Common myeloid progenitor, CD34-positive (primary cell): ENCODE data around the gene TMEM167B.

Source experiments
- CTCF ChIA-PET: fragments of 350-600 bp; sonication (Branson Sonifier 250); formaldehyde crosslinking; loops from one replicate; lab custom pipeline; 2021; ENCODE audit warnings: antibody characterized with exemption; lab: Charles Lee
- POLR2A ChIA-PET: fragments of 350-600 bp; sonication (Branson Sonifier 250); formaldehyde crosslinking; loops from one replicate; lab custom pipeline; 2021; ENCODE audit warnings: antibody characterized with exemption; lab: Charles Lee
- DNase-seq, 3 donors: peaks; one replicate each; pipeline versions ENCODE4 v3.0.0 to v3.0.0-alpha.2; 2013
- H3K27ac ChIP-seq, 2 experiments: 1 replicate in 1 of 2; 2 replicates in 1 of 2; pipeline ENCODE4 v1.7.0; 2013; ENCODE audit warnings: inconsistent platforms in 2 of 2, low read length in 2 of 2, mild to moderate bottlenecking in 2 of 2, low read depth in 1 of 2, moderate library complexity in 1 of 2; ENCODE audit not compliant: severe bottlenecking in 2 of 2, insufficient read depth in 1 of 2, poor library complexity in 1 of 2
- H3K27me3 ChIP-seq, 5 experiments: replicated peaks in 2 of 5; 1 replicate in 3 of 5; 2 replicates in 2 of 5; pipeline versions ENCODE4 v1.6.1 to v1.7.0; 2013; ENCODE audit warnings: low read length in 4 of 5, mild to moderate bottlenecking in 2 of 5, moderate library complexity in 2 of 5, inconsistent platforms in 1 of 5; ENCODE audit not compliant: insufficient read depth in 5 of 5, control insufficient read depth in 4 of 5
- H3K36me3 ChIP-seq, 4 experiments: 1 replicate in 2 of 4; 2 replicates in 2 of 4; pipeline versions ENCODE4 v1.6.1 to v1.7.0; 2013; ENCODE audit warnings: low read length in 3 of 4, control low read depth in 1 of 4, mild to moderate bottlenecking in 1 of 4; ENCODE audit not compliant: control insufficient read depth in 4 of 4, insufficient read depth in 4 of 4
- H3K4me1 ChIP-seq, 4 experiments: 1 replicate in 3 of 4; 2 replicates in 1 of 4; pipeline versions ENCODE4 v1.6.1 to v1.7.1; 2013; ENCODE audit warnings: low read length in 3 of 4, mild to moderate bottlenecking in 3 of 4, control low read depth in 1 of 4, inconsistent platforms in 1 of 4, moderate library complexity in 1 of 4; ENCODE audit not compliant: control insufficient read depth in 4 of 4, insufficient read depth in 4 of 4; ENCODE audit errors: control extremely low read depth in 1 of 4
- H3K4me3 ChIP-seq, 7 experiments: 1 replicate in 4 of 7; 2 replicates in 3 of 7; pipeline versions ENCODE4 v1.5.1 to v1.7.0; 2013; ENCODE audit warnings: mild to moderate bottlenecking in 7 of 7, low read length in 6 of 7, moderate library complexity in 6 of 7, inconsistent platforms in 2 of 7, low read depth in 2 of 7, control low read depth in 1 of 7; ENCODE audit not compliant: insufficient read depth in 4 of 7, control insufficient read depth in 1 of 7; ENCODE audit errors: extremely low read depth in 1 of 7
- H3K9me3 ChIP-seq, 5 experiments: 1 replicate in 4 of 5; 2 replicates in 1 of 5; pipeline versions ENCODE4 v1.6.1 to v1.7.1; 2013; ENCODE audit warnings: low read length in 4 of 5, mild to moderate bottlenecking in 2 of 5, inconsistent platforms in 1 of 5, low read depth in 1 of 5, moderate library complexity in 1 of 5; ENCODE audit not compliant: control insufficient read depth in 4 of 5, insufficient read depth in 2 of 5; ENCODE audit errors: control extremely low read depth in 1 of 5
- WGBS: methylation state at CpG from one replicate; pipeline ENCODE4 v1.1.5; 2013; ENCODE audit not compliant: insufficient coverage; 5-methylcytosine and 5-hydroxymethylcytosine counted together

Gene TMEM167B

DNA sequence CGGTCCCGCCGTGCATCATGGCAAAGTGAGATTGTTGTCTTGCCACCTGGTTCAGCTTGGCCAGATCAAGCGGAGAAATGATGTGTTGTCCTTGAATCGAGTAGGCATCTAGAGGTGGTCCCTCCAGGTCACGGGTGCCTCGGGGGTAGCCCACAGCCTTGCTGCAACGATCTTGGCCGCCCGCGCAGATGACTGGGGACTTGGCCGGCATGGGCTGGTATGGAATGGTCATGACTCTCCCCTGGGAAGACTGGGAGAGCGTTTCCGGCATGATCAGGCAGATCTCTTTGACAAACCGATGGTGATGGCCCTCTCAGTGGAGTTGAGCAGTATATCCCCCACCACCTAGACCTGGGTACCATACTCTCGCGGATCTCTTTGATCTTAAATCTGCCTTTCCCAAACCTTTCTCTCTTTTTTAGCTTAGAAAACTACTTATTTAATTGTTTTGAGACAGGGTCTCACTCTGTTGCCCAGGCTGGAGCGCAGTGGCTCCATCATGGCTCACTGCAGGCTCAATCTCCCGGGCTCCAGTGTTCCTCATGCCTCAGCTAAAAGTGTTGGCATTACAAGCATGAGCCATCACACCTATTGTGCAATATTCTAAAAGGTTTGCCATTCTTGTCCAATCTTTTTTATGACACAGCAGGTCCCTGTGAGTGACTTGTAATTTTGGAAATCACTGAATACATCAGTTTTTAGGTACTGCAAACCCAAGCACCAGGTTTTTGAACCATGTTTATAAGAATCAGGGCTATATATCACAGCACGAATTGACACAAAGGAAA lies 14.0 kb downstream of the TMEM167B start:
- no peaks in the 10 kb centered on the region for H3K9me3 ChIP-seq
- peaks cover 0 to 14% (median 4%) of the 10 kb centered on the region in 4 experiments for H3K4me1 ChIP-seq
- H3K27me3 ChIP-seq = peaks cover 0 to 11% (median under 1%) of the 10 kb centered on the region in 5 experiments
- H3K36me3 ChIP-seq = no peaks in the 10 kb centered on the region
- DNase-seq = no peak
- no peak overlapping the region for H3K27ac ChIP-seq
- POLR2A ChIA-PET = no interaction called here
- WGBS = 97% methylated on average over 18 of the region's 20 CpGs
- H3K4me3 ChIP-seq = no peak overlapping the region
- CTCF ChIA-PET = no interaction called here

DNA sequence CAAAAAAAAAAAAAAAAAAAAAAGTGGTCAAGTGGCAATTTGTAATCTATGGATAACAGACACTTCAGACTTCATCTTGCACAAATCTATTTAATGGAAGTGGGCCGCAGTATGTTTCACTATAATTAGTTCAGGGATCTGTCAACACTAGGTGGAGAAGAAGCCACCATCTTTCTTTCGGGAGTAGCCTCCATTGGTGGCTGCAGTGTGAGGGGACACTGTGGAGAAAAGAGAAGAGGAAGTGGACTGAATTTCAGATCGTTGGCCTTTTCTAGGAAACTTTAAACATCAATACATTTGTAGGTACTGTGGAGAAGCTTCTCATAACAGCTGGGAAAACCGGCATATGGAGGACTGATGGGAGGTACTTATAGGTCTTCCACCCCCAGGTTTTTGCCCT lies 15.3 kb downstream of the TMEM167B start:
- H3K27ac ChIP-seq = no peak overlapping the region
- no peaks in the 10 kb centered on the region for H3K9me3 ChIP-seq
- peaks cover 0 to 5% (median 3%) of the 10 kb centered on the region in 4 experiments for H3K4me1 ChIP-seq
- 67% methylated on average over 1 of the region's 4 CpGs for WGBS
- no peaks in the 10 kb centered on the region for H3K36me3 ChIP-seq
- DNase-seq = no peak
- ChIA-PET POLR2A (no interaction called here), CTCF (interaction anchor here (1.6 kb wide), 1 partner anchor 89 kb away, joined by 4 read pairs; no protein-coding TSS in a partner anchor)
- H3K27me3 ChIP-seq = peaks cover 3 to 22% (median 3%) of the 10 kb centered on the region in 5 experiments
- H3K4me3 ChIP-seq = no peak overlapping the region

DNA sequence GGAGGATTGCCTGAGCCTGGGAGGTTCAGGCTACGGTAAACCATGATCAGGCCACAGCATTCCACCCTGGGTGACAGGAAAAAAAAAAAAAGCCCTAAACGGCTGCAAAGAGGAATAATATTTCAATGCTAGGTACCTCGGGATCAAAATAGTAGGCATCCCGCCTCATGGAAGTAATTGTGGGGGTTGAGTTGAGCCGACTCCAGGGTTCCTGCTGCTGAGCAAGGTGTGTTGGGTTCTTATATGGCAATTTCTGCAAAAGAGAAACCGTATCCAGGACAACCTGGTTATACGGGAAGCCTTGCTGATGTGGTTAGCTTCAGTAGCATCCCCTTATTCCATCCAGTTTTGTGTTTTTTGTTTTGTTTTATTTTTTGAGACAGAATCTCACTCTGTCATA lies 17.2 kb downstream of the TMEM167B start:
- no peak overlapping the region for H3K4me3 ChIP-seq
- ChIA-PET CTCF (no interaction called here), POLR2A (no interaction called here)
- DNase-seq = no peak
- H3K4me1 ChIP-seq = peaks cover 0 to 8% (median 7%) of the 10 kb centered on the region in 4 experiments
- 95% methylated on average over 5 of the region's 7 CpGs for WGBS
- H3K27me3 ChIP-seq = peaks cover 3 to 32% (median 3%) of the 10 kb centered on the region in 5 experiments
- no peaks in the 10 kb centered on the region for H3K9me3 ChIP-seq
- no peaks in the 10 kb centered on the region for H3K36me3 ChIP-seq
- no peak overlapping the region for H3K27ac ChIP-seq

DNA sequence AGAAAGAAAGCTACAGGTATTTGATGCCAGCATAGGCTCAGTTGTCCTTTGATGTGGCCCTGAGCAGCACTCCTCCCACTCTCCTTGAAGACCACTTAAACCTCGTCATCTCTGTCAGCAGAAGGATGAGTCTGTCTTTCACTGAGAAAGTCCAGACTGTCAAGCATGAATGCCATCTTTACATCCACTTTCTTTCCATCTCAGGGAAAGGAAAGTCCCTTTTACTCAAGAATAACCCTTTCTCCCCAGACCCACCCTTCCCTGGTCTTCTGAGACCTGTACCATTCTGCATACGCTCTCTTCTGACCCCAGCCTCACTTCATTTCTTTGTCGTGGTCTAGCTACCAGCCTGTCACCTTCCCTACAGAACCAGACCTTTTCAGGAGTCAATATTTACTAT lies 19.3 kb downstream of the TMEM167B start:
- Histone ChIP-seq H3K27me3 (peaks cover 9 to 53% (median 17%) of the 10 kb centered on the region in 5 experiments), H3K27ac (no peak overlapping the region), H3K9me3 (no peaks in the 10 kb centered on the region), H3K4me1 (peaks cover 0 to 24% (median 22%) of the 10 kb centered on the region in 4 experiments), H3K36me3 (no peaks in the 10 kb centered on the region), H3K4me3 (no peak overlapping the region)
- ChIA-PET POLR2A (no interaction called here), CTCF (interaction anchor here (0.9 to 4.3 kb wide), 6 partner anchors 10 to 289 kb away, joined by 3 to 42 read pairs (median 4); no protein-coding TSS in a partner anchor)
- DNase-seq = no peak
- WGBS = 85% methylated on average over 3 of the region's 3 CpGs

DNA sequence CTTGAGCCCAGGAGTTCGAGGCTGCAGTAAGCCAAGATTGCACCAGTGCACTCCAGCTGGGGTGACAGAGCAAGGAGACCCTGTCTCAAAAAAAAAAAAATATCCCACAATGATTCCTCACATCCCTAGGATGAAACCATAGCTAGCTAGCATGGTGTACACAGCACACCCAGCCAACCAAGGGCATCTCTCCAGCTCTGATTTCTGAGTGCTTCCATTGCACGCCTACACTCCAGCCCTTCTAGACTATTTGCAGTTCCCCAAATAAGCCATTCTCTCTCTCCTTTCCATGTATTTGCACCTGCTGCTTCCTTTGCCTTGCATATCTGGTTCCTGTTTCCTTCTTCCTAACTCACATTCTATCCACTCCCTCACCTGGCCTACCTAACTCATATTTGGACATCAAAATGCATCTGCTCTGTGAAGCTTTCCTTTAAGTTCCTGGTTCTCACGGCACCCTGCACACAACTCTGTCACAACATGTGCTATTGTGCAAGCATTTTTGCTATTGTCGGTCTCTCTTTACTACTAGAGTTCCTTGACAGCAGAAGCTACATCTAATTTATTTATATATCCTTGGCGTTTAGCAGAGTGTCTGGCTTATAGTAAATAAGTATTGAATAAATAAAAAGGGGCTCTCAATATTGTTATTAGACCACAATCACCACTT lies 21.0 kb downstream of the TMEM167B start:
- H3K27ac ChIP-seq = no peak overlapping the region
- DNase-seq = peak in 2 of 3 donors; percentile 18 to 29
- CTCF ChIA-PET = interaction anchor here (0.9 to 4.3 kb wide), 24 partner anchors 9 to 289 kb away, joined by 3 to 42 read pairs (median 4); partner anchors contain the start of gene TMEM167B
- 97% methylated on average over 3 of the region's 5 CpGs for WGBS
- POLR2A ChIA-PET = no interaction called here
- H3K4me1 ChIP-seq = peaks cover 0 to 24% (median 22%) of the 10 kb centered on the region in 4 experiments
- H3K36me3 ChIP-seq = no peaks in the 10 kb centered on the region
- peaks cover 13 to 69% (median 26%) of the 10 kb centered on the region in 5 experiments for H3K27me3 ChIP-seq
- H3K4me3 ChIP-seq = no peak overlapping the region
- no peaks in the 10 kb centered on the region for H3K9me3 ChIP-seq

DNA sequence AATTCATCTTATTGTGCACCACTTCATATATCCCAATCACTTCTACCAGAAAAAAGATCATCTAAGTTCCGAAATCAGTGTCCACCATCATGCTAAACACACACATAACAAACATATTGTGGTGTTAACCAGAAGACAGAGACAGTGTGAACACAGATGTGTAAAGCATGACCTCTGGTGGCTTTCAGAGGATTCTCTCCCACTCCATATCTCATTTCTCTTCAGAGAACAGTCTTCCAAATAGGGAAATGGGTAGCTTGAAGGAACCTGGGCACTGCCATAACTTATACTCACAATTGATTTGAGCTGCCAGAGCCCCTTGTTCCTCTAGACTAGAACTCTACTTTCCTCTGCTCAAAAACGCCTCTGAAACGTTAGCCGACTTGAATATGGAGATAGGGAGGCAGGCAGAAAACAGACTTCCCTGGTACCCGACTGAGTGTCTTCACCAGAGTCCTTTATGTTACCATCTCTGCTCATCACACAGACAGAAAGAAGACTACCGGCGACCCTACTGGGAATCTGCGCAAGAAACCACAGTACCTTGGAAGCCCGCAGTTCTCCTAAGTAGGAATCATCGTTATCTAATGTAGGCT lies 21.6 kb downstream of the TMEM167B start:
- Histone ChIP-seq H3K27ac (no peak overlapping the region), H3K27me3 (peaks cover 13 to 71% (median 29%) of the 10 kb centered on the region in 5 experiments), H3K4me3 (peak overlapping the region in 2 of 7 experiments; percentile 64 to 69), H3K4me1 (peaks cover 0 to 24% (median 22%) of the 10 kb centered on the region in 4 experiments), H3K36me3 (no peaks in the 10 kb centered on the region), H3K9me3 (no peaks in the 10 kb centered on the region)
- peak; percentile 61 to 64 (median 62) for DNase-seq
- ChIA-PET CTCF (interaction anchor here (0.8 to 4.3 kb wide), 31 partner anchors 9 to 294 kb away, joined by 3 to 42 read pairs (median 4); partner anchors contain the start of gene TMEM167B), POLR2A (interaction anchor here (0.6 to 1.2 kb wide), 2 partner anchors 22 to 155 kb away, joined by 3 read pairs; no protein-coding TSS in a partner anchor)
- 39% methylated on average over 6 of the region's 10 CpGs for WGBS
